Right cardiac atrium (tissue), 5 donors: ENCODE measurements around the gene BCLAF1. TPM values are rescaled to one million over a fixed set of nuclear protein-coding genes. Genes with fewer than 3 reads are reported as not detected.
A peak's percentile ranks its signal among the peaks of the same experiment; 100 is the strongest.

Source experiments
- ATAC-seq, 2 donors: fragments of 200-7000 bp; cut with Tn5 transposase; one replicate each; pipeline versions ENCODE4 v1.8.0 to v1.9.1; 2020; ENCODE audit warnings: moderate library complexity in 2 of 2, mild to moderate bottlenecking in 1 of 2
- DNase-seq, 3 donors: peaks; one replicate each; pipeline ENCODE4 v3.0.0-alpha.2; 2020
- H3K27ac ChIP-seq: one replicate; pipeline ENCODE4 v1.5.1; 2013; ENCODE audit warnings: mild to moderate bottlenecking, low read length, control low read depth, moderate library complexity
- H3K27me3 ChIP-seq: one replicate; pipeline ENCODE4 v1.6.1; 2013; ENCODE audit not compliant: control insufficient read depth, insufficient read depth
- H3K4me1 ChIP-seq: one replicate; pipeline ENCODE4 v1.6.1; 2013; ENCODE audit warnings: low read length; ENCODE audit not compliant: control insufficient read depth, insufficient read depth
- H3K4me3 ChIP-seq: one replicate; pipeline ENCODE4 v1.5.1; 2013; ENCODE audit warnings: low read length, control low read depth
- H3K9me3 ChIP-seq: one replicate; pipeline ENCODE4 v1.6.1; 2013; ENCODE audit warnings: low read length; ENCODE audit not compliant: control insufficient read depth
- WGBS: extraction: QIAGEN DNeasy Blood & Tissue Kit; methylation state at CpG from one replicate; pipeline ENCODE4 v1.1.7; 2013; 5-methylcytosine and 5-hydroxymethylcytosine counted together
- intact Hi-C, 4 donors: fragments of 100-400 bp; cut with DNase I; formaldehyde crosslinking; loops; one replicate each; pipeline versions ENCODE4 v1.11.0 to v1.14.0; 2022 to 2023
- polyA plus RNA-seq: library from polyadenylated mRNA; stranded (reverse); fragments of 200-250 nt; gene quantifications from one replicate; pipeline ENCODE4 v1.2.3, GENCODE V29; 2013
- total RNA-seq, 4 donors: library from RNA; stranded (reverse); fragmentation: NEBNext Ultra II Directional; extraction: Animal tissue kit (Norgen Biotek cat#: 25700); gene quantifications; one replicate each; pipeline ENCODE4 v1.2.1, GENCODE V29; 2021
- donor health status: healthy with polysubstance abuse.
- donor health status: DM: no; HTN: yes; CAD: no.
- donor health status: DM: no; HTN: no; CAD: no.
- donor health status: DM: no; HTN: yes; CAD: no; lungs with severe emphysema.
- donor health status: DM: yes; HTN: yes; CAD: no.

Gene BCLAF1
- total and polyA plus RNA-seq, 5 donors: 15.6 to 98.8 (median 69.6) TPM

GRCh38 chr6:136280032-136280609, 9.5 kb downstream of the BCLAF1 start:
- no peak overlapping the region for H3K27ac ChIP-seq
- no peaks in the 10 kb centered on the region for H3K27me3 ChIP-seq
- 74% methylated on average over 3 of the region's 3 CpGs for WGBS
- ATAC-seq (peak; percentile 69 to 77), DNase-seq (no peak)
- no peaks in the 10 kb centered on the region for H3K9me3 ChIP-seq
- intact Hi-C loops: no loop called here
- H3K4me3 ChIP-seq: no peak overlapping the region
- H3K4me1 ChIP-seq: peaks cover 6% of the 10 kb centered on the region

GRCh38 chr6:136274062-136274461, 15.6 kb downstream of the BCLAF1 start:
- ATAC-seq (no peak), DNase-seq (no peak)
- H3K4me1 ChIP-seq: no peaks in the 10 kb centered on the region
- H3K27me3 ChIP-seq: no peaks in the 10 kb centered on the region
- H3K4me3 ChIP-seq: no peak overlapping the region
- intact Hi-C loops: no loop called here
- no peaks in the 10 kb centered on the region for H3K9me3 ChIP-seq
- WGBS: 87% methylated on average over 1 of the region's 1 CpG
- no peak overlapping the region for H3K27ac ChIP-seq

- no peak overlapping the region for H3K27ac ChIP-seq
- H3K4me3 ChIP-seq: no peak overlapping the region
- no peak for DNase-seq
- ATAC-seq: no peak
- H3K9me3 ChIP-seq: no peaks in the 10 kb centered on the region
- WGBS: 92% methylated on average over 1 of the region's 1 CpG
- intact Hi-C loops: no loop called here
- peaks cover 3% of the 10 kb centered on the region for H3K4me1 ChIP-seq
- no peaks in the 10 kb centered on the region for H3K27me3 ChIP-seq
These were observed 24.5 kb downstream of the BCLAF1 start for GRCh38 chr6:136265101-136265500.

- DNase-seq: peak in 1 of 3 donors; percentile 30
- intact Hi-C loops: no loop called here
- H3K4me1 ChIP-seq: peaks cover 3% of the 10 kb centered on the region
- no peak overlapping the region for H3K27ac ChIP-seq
- no peak overlapping the region for H3K4me3 ChIP-seq
- no peaks in the 10 kb centered on the region for H3K27me3 ChIP-seq
- H3K9me3 ChIP-seq: no peaks in the 10 kb centered on the region
- ATAC-seq: peak; percentile 28 to 60
- 27% methylated on average over 1 of the region's 1 CpG for WGBS
These were observed 26.7 kb downstream of the BCLAF1 start for GRCh38 chr6:136262940-136263339.

- ATAC-seq (no peak), DNase-seq (no peak)
- H3K27ac ChIP-seq: no peak overlapping the region
- intact Hi-C loops: no loop called here
- no peaks in the 10 kb centered on the region for H3K27me3 ChIP-seq
- H3K4me3 ChIP-seq: no peak overlapping the region
- H3K9me3 ChIP-seq: no peaks in the 10 kb centered on the region
- no peaks in the 10 kb centered on the region for H3K4me1 ChIP-seq
These were observed 34.7 kb downstream of the BCLAF1 start for GRCh38 chr6:136254851-136255466.

- Histone ChIP-seq H3K27ac (no peak overlapping the region), H3K27me3 (no peaks in the 10 kb centered on the region), H3K4me3 (no peak overlapping the region), H3K4me1 (peaks cover 3% of the 10 kb centered on the region), H3K9me3 (no peaks in the 10 kb centered on the region)
- intact Hi-C loops: no loop called here
- no peak for ATAC-seq
- no peak for DNase-seq
- WGBS: 66% methylated on average over 6 of the region's 6 CpGs
These were observed 35.9 kb downstream of the BCLAF1 start for GRCh38 chr6:136253734-136254133.

- 72% methylated on average over 2 of the region's 2 CpGs for WGBS
- H3K27ac ChIP-seq: no peak overlapping the region
- intact Hi-C loops: no loop called here
- no peak for DNase-seq
- no peak for ATAC-seq
- no peak overlapping the region for H3K4me3 ChIP-seq
- no peaks in the 10 kb centered on the region for H3K27me3 ChIP-seq
- no peaks in the 10 kb centered on the region for H3K9me3 ChIP-seq
- peaks cover 3% of the 10 kb centered on the region for H3K4me1 ChIP-seq
These were observed 37.2 kb downstream of the BCLAF1 start for GRCh38 chr6:136252441-136252840.

GRCh38 chr6:136251394-136251793, 38.3 kb downstream of the BCLAF1 start:
- DNase-seq (no peak), ATAC-seq (no peak)
- 33% methylated on average over 4 of the region's 4 CpGs for WGBS
- Histone ChIP-seq H3K4me3 (no peak overlapping the region), H3K27ac (no peak overlapping the region), H3K4me1 (peaks cover 3% of the 10 kb centered on the region), H3K27me3 (no peaks in the 10 kb centered on the region), H3K9me3 (no peaks in the 10 kb centered on the region)
- intact Hi-C loops: no loop called here

GRCh38 chr6:136250686-136251008, 39.0 kb downstream of the BCLAF1 start:
- H3K27ac ChIP-seq: no peak overlapping the region
- DNase-seq (no peak), ATAC-seq (peak; percentile 16 to 25)
- 2% methylated on average over 8 of the region's 8 CpGs for WGBS
- no peaks in the 10 kb centered on the region for H3K9me3 ChIP-seq
- no peaks in the 10 kb centered on the region for H3K27me3 ChIP-seq
- peaks cover 3% of the 10 kb centered on the region for H3K4me1 ChIP-seq
- intact Hi-C loops: no loop called here
- peak overlapping the region; percentile 45 for H3K4me3 ChIP-seq

- H3K4me1 ChIP-seq: peaks cover 3% of the 10 kb centered on the region
- no peaks in the 10 kb centered on the region for H3K27me3 ChIP-seq
- intact Hi-C loops: no loop called here
- DNase-seq (peak; percentile 95 to 96 (median 95)), ATAC-seq (peak; percentile 99)
- H3K27ac ChIP-seq: no peak within 1 kb of the TSS
- H3K4me3 ChIP-seq: peak within 1 kb of the TSS; percentile 45
- H3K9me3 ChIP-seq: no peaks in the 10 kb centered on the region
- WGBS: under 1% methylated on average over 59 of the region's 59 CpGs
These were observed 39.6 kb downstream of the BCLAF1 start, which contains the start of gene MTFR2 for GRCh38 chr6:136249811-136250685. Gene MTFR2, minus strand, starts transcription at chr6:136250311. Its CDS starts 1,212 bp downstream, at chr6:136249099.

GRCh38 chr6:136249336-136249735, 40.3 kb downstream of the BCLAF1 start:
- DNase-seq: no peak
- H3K4me3 ChIP-seq: no peak overlapping the region
- no peak for ATAC-seq
- H3K4me1 ChIP-seq: peaks cover 3% of the 10 kb centered on the region
- H3K27ac ChIP-seq: no peak overlapping the region
- no peaks in the 10 kb centered on the region for H3K9me3 ChIP-seq
- H3K27me3 ChIP-seq: no peaks in the 10 kb centered on the region
- WGBS: 30% methylated on average over 6 of the region's 6 CpGs
- intact Hi-C loops: no loop called here
